Adipocyte (in vitro differentiated cells): Measurements from ENCODE around the gene RAB30.

Experiments used
- DNase-seq: peaks from one replicate; pipeline ENCODE4 v3.0.0-alpha.2; 2015; ENCODE audit warnings: low read depth
- H3K27me3 ChIP-seq: replicated peaks from 2 replicates; pipeline ENCODE4 v1.7.0; 2013; ENCODE audit warnings: mild to moderate bottlenecking, low read length, moderate library complexity; ENCODE audit not compliant: control insufficient read depth, insufficient read depth
- H3K36me3 ChIP-seq: 2 replicates; pipeline ENCODE4 v1.7.0; 2013; ENCODE audit warnings: low read length, mild to moderate bottlenecking, moderate library complexity; ENCODE audit not compliant: control insufficient read depth, insufficient read depth, severe bottlenecking
- H3K4me1 ChIP-seq: 2 replicates; pipeline ENCODE4 v1.7.0; 2013; ENCODE audit warnings: mild to moderate bottlenecking, low read length, moderate library complexity; ENCODE audit not compliant: control insufficient read depth, insufficient read depth
- H3K4me3 ChIP-seq: 2 replicates; pipeline ENCODE4 v1.7.0; 2013; ENCODE audit warnings: mild to moderate bottlenecking, low read length, moderate library complexity
- H3K9ac ChIP-seq: 2 replicates; pipeline ENCODE4 v1.7.0; 2013; ENCODE audit warnings: mild to moderate bottlenecking, low read length, moderate library complexity
- H3K9me3 ChIP-seq: 2 replicates; pipeline ENCODE4 v1.7.0; 2013; ENCODE audit warnings: mild to moderate bottlenecking, low read length, moderate library complexity; ENCODE audit not compliant: control insufficient read depth

Gene RAB30

DNA sequence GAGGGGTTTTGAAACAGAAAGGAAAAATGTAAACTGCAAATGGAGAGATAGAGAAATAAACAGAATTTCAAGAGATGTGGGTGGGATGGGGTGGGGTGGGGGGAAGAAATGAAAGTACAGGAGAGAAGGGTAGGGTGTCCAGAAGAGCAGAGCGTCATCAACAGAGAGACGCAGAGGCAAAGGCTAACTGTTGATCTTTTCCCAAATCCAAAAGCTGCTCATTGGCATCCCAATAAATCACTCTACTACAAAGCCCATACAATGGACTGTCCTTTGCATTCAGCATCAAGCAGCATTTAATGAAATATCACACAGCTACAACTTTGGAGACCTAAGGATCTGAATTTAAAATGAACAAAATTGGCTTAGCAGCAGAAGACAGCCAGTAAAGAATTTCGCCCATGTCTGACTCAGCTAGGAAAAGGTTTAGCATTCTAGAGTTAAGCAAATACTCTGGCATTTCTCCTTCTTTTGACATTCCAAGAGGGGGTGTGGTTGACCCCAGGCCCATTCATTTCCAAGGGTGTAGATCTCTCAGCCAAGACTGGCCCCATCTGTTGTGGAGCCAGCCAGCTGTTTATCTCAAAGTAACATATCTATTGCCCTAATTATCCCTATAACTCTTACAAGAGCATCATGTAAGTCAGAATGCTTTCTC lies 1.5 kb downstream of the RAB30 start:
- H3K9ac ChIP-seq = peak overlapping the region; percentile 98
- peaks cover 6% of the 10 kb centered on the region for H3K36me3 ChIP-seq
- peaks cover 38% of the 10 kb centered on the region for H3K4me1 ChIP-seq
- no peaks in the 10 kb centered on the region for H3K9me3 ChIP-seq
- H3K4me3 ChIP-seq = peak overlapping the region; percentile 91
- no peaks in the 10 kb centered on the region for H3K27me3 ChIP-seq
- DNase-seq = peak; percentile 87

DNA sequence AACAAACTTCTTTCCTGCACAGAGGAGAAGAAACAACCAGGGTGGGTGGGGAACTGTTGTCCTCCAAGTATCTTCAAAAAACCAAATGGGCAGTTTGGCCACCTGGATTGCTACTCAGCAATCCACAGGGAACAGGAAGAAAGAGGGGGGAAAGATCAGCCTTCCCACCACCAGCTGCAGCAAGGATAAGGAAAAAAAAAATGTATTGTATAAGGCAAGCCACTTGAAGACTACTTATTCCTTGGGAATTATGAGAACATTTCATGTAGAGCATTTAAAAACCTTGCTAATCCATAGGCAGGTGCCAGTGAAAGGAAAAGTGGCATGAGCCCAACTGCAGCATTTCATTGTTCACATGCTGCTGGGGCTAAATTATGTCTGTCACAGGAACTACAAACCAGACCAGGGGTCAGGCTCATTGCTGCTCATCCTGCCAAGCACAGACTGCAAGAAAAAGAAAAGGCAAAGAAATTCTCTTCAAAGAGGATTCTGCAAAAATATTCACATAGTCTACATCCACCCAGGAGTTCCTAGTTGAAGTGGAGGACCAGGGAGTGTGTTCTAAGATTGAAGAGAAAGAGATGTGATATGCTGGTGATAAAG lies 2.2 kb downstream of the RAB30 start:
- peaks cover 6% of the 10 kb centered on the region for H3K36me3 ChIP-seq
- no peaks in the 10 kb centered on the region for H3K27me3 ChIP-seq
- H3K4me1 ChIP-seq = peaks cover 38% of the 10 kb centered on the region
- DNase-seq = peak; percentile 33
- H3K9ac ChIP-seq = peak overlapping the region; percentile 62
- peak overlapping the region; percentile 91 for H3K4me3 ChIP-seq
- H3K9me3 ChIP-seq = no peaks in the 10 kb centered on the region

DNA sequence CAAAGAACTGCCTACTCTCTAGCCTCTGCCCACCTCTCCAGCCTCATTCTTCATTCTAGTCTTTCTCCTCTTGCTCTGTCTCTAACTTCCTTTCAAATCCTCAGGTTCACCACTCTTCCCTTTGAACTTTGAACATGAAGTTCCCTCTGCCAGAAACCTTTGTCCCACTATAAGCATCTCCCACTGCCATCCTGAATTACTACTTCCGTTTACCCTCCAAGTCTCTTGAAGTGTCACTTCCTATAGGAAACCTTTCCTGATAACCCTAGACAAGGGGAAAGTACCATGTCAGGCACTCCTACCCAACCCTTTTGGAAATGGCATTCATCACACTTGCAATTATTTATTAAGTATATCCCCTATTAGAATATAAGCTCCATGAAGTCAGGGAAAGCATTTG lies 3.1 kb downstream of the RAB30 start:
- Histone ChIP-seq H3K4me3 (no peak overlapping the region), H3K36me3 (peaks cover 4% of the 10 kb centered on the region), H3K9me3 (no peaks in the 10 kb centered on the region), H3K4me1 (peaks cover 38% of the 10 kb centered on the region), H3K27me3 (no peaks in the 10 kb centered on the region), H3K9ac (no peak overlapping the region)
- DNase-seq = no peak

DNA sequence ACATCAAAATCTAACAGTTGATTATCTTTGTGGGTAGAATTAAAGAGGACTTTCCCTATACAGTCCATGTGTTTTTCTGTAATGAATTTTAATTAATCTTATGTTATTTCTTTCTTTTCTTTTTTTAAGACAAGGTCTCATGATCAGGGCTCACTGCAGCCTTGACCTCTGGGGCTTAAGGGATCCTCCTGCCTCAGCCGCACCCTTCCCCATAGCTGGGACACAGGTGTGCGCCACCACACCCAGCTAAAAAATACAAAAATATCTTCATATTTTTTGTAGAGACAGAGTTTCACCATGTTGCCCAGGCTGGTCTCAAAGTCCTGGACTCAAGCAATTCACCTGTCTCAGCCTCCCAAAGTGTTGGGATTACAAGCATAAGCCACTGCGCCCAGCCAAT lies 7.7 kb downstream of the RAB30 start:
- no peak for DNase-seq
- Histone ChIP-seq H3K4me1 (peaks cover 28% of the 10 kb centered on the region), H3K27me3 (no peaks in the 10 kb centered on the region), H3K9ac (no peak overlapping the region), H3K36me3 (no peaks in the 10 kb centered on the region), H3K9me3 (no peaks in the 10 kb centered on the region), H3K4me3 (no peak overlapping the region)

GRCh38 chr11:83063073-83063754 lies 8.5 kb downstream of the RAB30 start:
- Histone ChIP-seq H3K4me1 (peaks cover 20% of the 10 kb centered on the region), H3K27me3 (no peaks in the 10 kb centered on the region), H3K9me3 (no peaks in the 10 kb centered on the region), H3K36me3 (no peaks in the 10 kb centered on the region), H3K4me3 (peak overlapping the region; percentile 22), H3K9ac (peak overlapping the region; percentile 1)
- DNase-seq = peak; percentile 87

- DNase-seq = no peak
- H3K4me1 ChIP-seq = peaks cover 20% of the 10 kb centered on the region
- H3K36me3 ChIP-seq = no peaks in the 10 kb centered on the region
- no peaks in the 10 kb centered on the region for H3K27me3 ChIP-seq
- H3K9ac ChIP-seq = no peak overlapping the region
- H3K4me3 ChIP-seq = no peak overlapping the region
- no peaks in the 10 kb centered on the region for H3K9me3 ChIP-seq
Observed at GRCh38 chr11:83061883-83062282, 9.8 kb downstream of the RAB30 start.

- Histone ChIP-seq H3K4me1 (peaks cover 18% of the 10 kb centered on the region), H3K9me3 (no peaks in the 10 kb centered on the region), H3K4me3 (no peak overlapping the region), H3K36me3 (no peaks in the 10 kb centered on the region), H3K27me3 (no peaks in the 10 kb centered on the region), H3K9ac (no peak overlapping the region)
- DNase-seq = no peak
Observed at GRCh38 chr11:83060965-83061364, 10.7 kb downstream of the RAB30 start.

- Histone ChIP-seq H3K4me1 (peaks cover 11% of the 10 kb centered on the region), H3K9ac (no peak overlapping the region), H3K36me3 (no peaks in the 10 kb centered on the region), H3K4me3 (no peak overlapping the region), H3K27me3 (no peaks in the 10 kb centered on the region), H3K9me3 (no peaks in the 10 kb centered on the region)
- no peak for DNase-seq
Observed at GRCh38 chr11:83057721-83058120, 14.0 kb downstream of the RAB30 start.

DNA sequence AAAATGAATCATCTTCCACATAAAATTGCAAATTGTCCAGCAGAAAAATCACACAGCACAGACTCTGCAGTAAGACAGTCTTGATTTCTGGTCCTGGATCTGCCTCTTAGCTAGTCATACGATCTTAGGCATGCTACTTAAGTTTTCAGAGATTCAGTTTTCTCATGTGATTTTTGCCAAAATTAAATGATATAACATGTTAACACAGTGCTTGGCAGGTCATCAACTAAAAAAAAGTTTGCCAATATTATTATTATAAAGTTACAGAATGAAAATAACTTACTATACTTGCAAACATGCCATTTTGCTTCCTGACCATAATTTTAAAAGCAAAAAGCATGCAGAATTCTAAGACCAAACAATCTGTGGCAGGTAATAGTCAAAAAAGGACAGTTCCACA lies 15.1 kb downstream of the RAB30 start:
- Histone ChIP-seq H3K9me3 (no peaks in the 10 kb centered on the region), H3K27me3 (no peaks in the 10 kb centered on the region), H3K4me3 (no peak overlapping the region), H3K9ac (no peak overlapping the region), H3K36me3 (no peaks in the 10 kb centered on the region), H3K4me1 (peaks cover 16% of the 10 kb centered on the region)
- no peak for DNase-seq

DNA sequence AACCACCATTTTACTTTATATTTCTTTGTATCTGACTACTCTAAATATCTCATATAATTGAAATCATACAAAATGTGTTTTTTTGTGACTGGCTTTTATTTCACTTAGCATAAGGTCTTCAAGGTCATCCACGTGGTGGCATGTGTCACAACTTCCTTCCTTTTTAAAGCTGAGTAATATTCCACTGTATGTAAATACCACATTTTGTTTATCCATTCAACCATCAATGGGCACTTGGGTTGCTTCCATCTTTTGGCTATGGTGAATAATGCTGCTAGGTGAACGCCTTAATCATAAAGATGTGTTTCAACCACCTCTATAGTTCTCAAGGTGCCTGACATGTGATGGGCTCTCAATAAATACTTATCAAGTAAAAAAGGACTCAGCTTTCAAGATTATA lies 15.5 kb downstream of the RAB30 start:
- DNase-seq = no peak
- Histone ChIP-seq H3K4me3 (no peak overlapping the region), H3K4me1 (peaks cover 21% of the 10 kb centered on the region), H3K27me3 (no peaks in the 10 kb centered on the region), H3K9me3 (no peaks in the 10 kb centered on the region), H3K36me3 (no peaks in the 10 kb centered on the region), H3K9ac (no peak overlapping the region)

GRCh38 chr11:83054904-83055380 lies 16.8 kb downstream of the RAB30 start:
- no peak for DNase-seq
- Histone ChIP-seq H3K9ac (no peak overlapping the region), H3K4me3 (no peak overlapping the region), H3K36me3 (no peaks in the 10 kb centered on the region), H3K4me1 (peaks cover 26% of the 10 kb centered on the region), H3K9me3 (no peaks in the 10 kb centered on the region), H3K27me3 (no peaks in the 10 kb centered on the region)
